NCI-H1694 (cell line): Measurements from ENCODE around the gene IP6K2.

Experiments used
- DNase-seq: peaks from one replicate; lab custom pipeline; 2025; lab: John Stamatoyannopoulos, UW

IP6K2 gene

DNA sequence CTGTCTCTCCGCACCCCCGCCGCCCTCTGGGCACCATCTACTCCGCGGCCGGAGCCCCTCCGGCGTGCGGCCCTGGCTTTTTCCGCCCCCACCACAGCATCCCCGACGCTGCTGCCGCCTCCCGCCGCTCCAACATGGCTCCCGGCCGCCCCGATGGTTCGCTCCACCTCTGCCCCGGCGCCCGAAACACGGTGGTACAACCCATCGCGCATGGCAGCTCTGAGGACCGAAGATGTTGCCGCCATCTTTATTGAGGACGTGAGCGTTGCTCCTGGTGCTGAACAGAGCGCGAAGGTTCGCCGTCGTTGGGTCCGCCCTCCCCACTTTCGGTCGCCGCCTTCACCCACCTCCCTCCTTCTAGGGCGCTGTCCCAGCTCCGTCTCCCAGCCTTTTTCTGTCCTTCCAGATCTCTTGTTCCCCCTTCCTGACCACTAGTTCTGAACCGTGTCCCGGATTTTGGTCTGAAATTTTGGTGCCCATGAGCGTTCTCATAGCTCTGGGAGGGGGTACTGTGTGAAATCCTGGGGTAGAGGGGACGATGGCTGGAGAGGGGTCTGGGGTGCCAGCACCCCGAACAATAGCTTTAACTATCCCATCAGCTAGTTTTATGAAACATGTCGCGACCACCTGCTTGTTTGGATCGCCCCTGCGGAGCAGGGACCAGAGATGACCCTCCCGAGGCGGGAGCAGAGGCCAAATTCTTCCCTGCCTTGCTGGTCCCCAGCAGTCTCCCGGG lies 54.1 kb downstream of the IP6K2 start, which contains the start of gene CELSR3:
Gene CELSR3, minus strand, starts transcription at position 134 of the 736 bp plus-strand sequence. CDS start 252 bp downstream, outside the sequence.
- peak; percentile 55 for DNase-seq

DNA sequence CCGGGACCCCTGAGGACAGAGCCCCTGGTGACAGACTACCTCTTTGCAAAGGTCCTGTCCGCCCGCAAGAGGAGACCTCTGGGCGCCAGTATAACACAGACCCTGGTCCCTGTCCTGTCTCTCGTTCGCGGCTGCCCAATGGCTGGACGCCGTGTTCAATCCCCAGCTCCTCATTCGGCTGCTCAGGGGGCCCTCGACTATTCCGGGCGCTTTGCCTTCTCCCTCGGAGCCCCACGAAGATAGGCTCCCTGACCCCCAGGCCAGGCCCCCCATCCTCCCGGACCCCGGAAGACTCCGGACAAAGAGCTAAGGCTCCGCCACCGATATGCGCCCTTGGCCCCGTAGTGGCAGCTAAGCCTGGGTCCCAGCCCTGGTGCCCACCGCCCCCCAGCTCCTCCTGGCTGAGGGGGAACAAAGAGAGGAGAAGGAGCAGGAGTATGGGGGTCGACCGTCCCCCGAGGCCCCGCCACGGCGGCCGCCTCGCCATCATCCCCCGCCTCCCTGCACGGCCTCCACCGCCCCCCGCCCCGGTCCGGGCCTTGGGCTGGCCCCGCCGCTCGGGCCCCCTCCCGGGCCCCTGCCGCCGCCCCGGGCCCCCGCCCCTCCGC lies 54.8 kb downstream of the IP6K2 start:
- no peak for DNase-seq

DNA sequence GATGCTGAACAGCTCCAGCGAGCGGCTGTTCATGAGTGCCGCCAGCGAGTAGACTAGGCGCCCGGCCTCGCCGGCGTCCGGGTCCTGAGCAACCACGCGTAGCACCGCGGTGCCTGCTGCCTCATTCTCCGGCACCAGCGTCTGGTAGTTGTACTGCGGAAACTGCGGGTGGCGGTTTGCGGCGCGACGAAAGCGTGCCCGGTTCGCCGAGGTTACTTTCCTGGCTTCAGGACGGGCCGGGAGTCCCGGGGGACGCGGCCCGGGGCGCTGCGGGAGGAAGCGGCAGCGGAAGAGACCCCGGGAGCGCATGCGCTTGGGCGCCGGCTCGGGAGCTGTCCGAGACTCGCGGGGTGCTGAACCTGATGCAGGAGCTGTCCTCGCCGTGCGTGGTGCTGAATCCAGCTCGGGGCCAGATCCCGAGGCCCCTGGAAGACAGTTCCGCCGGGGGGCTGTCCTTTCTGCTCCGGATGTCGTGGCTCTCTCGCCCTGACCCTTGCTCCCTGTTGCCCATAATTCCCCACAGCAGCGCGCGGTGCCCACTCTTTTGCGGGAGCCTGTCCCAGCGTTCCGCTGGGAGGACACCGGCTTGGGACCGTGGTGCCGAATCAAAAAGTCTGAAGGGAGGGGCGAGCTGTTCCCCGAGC lies 55.4 kb downstream of the IP6K2 start:
- DNase-seq, result no peak

DNA sequence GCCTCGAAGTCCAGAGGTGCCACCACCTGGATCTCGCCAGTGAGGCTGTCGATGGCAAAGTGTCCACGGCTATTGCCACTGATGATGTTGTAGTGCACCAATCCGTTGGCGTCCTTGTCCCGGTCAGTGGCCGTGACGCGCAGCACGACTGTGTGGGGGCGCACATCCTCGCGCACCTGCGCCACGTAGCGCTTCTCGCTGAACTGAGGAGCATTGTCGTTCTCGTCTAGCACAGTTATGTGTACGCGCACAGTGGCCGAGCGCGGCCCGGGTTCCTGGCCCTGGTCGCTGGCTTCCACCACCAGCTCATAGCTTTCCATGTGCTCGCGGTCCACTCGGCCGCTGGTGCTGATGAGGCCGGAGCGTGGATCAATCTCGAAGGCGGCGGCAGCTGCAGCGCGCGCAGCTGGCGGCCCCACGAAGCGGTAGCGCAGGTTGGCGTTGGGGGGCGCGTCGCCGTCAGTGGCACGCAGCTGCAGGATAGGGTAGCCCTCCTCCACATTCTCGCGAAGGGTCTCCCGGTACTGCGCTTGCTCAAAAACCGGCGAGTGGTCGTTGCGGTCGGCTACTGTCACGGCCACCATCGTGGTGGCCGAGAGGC lies 56.1 kb downstream of the IP6K2 start:
- no peak for DNase-seq

DNA sequence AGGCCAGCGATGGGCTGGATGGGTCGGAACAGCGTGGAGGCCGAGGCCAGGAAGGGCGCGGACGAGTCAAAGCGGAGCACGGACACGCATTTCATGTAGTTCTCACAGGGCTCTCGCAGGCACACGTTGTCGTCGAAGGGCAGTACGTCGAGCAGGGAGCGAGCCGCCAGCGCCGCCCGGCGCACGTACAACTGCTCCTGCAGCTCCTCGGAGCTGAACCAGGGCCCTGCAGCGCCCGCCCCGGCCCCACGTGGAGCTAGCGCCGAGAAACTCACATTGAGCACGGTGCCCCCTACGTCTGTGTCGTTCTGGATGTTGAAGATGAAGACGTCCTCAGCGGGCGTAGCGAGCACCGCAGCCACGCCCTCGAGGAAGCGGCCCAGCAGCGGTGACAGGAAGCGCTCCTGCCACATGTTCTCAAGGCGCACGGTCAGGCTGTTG lies 60.2 kb downstream of the IP6K2 start:
- DNase-seq, result no peak

DNA sequence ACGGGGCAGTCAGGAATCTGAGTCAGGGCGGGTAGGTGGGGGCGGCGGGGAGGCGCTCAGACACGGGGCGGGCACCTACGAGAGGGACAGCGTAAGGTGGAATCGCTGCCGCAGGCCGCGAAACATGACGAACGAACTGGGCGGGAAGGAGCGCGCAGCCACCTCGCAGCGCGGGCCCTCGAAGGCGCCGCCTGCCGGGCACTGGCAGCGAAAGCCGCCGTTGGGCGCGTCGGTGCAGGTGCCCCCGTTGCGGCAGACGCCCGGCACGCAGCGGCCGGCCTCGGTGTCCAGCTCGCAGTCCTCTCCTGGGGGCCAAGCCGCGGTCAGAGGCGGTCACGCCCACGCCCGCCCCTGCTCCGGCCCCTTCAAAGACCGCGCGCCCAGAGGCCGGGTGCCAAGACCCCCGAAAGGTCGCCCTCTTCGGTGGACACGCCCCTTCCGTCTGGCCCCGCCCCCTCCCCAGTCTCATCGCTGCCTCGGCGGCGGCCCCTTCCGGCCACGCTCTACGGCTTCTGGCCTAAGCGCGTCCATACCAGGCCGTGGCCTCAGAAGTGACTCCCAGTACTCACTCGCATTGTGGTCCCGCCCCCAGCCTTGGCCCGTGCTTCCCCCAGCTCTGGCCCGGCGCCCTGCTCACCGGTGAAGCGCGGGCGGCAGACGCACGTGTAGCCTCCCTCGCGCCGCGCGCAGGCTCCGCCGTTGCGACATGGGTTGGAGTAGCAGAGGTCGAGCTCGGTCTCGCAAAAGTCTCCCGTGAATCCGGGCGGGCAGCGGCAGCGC lies 60.8 kb downstream of the IP6K2 start:
- DNase-seq, result no peak

DNA sequence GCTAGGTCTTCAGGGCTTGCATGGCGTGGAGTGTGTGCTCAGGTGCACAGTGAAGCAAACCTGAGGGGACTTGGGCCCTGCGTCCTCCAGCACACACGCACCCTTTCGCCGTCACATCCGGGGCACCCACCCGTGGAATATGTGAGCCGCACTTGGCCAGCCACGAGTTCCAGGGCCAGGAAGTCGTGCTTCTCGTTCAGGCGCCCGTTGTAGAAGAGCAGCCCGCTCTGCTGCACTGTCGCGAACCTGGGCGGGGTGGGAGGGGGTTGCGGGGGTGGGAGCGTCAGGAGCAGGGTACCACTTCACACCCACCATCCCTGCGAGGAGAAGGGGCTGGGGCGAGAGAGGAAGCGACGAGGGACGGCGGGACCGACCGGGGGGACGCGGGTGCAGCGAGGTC lies 61.4 kb downstream of the IP6K2 start:
- DNase-seq, result no peak

DNA sequence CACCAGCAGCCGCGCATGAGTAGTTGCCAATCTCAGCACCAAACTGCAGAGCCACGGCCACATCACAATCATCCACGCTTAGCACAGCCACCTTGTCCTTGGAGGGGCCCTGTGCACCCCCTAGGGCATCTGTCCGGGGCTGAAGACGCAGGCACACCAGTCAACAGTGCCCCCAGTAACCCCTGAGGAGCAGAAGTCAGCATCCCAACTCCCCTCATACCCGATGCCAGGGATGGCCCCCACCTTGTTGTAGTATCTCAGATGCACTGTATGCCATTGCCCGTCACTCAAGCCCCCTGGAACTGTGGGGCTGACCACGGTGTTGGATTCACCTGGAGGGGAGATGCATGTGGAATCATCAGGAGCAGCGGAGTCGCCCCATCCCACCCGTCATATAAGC lies 62.0 kb downstream of the IP6K2 start:
- DNase-seq, result no peak

DNA sequence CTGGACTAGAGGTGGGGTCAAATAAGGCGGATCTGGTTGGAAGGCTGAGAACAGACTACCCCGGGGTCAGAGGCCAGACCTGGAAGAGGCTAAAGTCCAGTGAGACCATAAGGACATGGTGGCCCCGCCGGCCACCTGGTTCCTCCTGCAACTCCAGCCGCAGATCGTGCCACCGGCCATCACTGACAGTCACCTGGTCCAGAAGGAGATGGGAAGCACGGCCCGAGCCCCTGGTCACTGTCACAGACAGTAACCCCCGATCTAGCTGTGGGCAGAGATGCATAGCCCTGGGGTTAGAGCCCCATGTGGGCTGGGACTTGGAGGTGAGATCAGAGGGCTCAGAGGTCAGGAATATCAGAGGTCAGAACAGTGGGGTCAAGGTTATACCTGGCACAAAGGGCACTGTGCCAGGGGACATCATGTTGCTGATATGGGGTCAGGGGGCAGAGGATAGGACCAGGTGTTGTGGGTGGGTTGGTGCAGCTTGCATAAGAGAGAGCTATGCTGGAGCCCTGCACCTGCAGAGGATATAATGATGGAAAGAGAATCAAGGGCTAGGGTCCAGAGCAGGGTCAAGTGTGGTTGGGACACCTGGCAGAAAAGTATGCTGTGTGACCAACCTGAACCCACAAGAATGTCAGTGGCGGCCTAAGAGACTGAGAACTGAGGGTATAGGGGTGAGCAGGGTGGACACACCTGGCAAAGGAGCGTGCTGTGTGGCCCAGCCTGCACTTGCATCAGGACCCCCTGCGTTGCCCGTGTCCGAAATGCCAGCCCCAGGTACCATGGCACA lies 63.9 kb downstream of the IP6K2 start:
- DNase-seq, result no peak

DNA sequence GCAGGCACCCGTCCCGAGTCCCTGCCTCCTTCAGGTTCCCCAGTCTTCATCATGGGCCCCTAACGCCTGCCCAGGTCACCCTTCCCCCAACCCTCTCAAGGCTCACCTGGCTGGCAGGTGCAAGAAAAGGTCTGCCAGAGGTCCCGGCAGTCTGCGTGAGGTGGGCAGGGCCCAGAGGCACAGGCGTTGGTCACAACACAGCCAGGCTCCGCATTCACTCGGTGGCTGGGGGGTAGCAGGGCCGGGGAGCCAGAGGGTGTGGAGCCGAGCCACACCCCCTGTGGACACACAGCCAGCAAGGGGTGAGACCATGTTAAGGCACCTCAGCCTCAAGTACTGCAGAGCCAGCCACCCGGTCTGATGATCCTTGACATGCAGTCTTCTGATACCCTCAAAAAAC lies 65.2 kb downstream of the IP6K2 start:
- no peak for DNase-seq

DNA sequence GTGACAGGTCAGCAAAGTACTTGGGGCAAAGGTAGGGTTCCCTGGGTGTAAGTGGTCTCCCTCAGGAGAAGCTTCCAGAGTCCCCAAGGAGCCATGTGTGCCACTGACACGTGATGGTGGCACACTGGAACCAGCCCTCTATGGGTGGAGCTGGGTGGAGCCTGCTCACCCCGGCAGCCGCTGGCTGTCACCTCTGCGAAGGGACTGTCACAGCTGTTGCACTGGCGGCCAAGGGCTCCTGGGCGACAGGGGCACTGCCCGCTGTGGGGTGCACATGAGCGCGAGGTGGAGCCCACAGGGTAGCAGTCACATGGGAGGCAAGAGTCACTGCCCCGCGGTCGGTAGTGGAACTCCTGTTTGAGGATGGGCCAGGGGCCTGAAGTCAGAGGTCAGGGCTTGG lies 66.3 kb downstream of the IP6K2 start:
- DNase-seq, result no peak

DNA sequence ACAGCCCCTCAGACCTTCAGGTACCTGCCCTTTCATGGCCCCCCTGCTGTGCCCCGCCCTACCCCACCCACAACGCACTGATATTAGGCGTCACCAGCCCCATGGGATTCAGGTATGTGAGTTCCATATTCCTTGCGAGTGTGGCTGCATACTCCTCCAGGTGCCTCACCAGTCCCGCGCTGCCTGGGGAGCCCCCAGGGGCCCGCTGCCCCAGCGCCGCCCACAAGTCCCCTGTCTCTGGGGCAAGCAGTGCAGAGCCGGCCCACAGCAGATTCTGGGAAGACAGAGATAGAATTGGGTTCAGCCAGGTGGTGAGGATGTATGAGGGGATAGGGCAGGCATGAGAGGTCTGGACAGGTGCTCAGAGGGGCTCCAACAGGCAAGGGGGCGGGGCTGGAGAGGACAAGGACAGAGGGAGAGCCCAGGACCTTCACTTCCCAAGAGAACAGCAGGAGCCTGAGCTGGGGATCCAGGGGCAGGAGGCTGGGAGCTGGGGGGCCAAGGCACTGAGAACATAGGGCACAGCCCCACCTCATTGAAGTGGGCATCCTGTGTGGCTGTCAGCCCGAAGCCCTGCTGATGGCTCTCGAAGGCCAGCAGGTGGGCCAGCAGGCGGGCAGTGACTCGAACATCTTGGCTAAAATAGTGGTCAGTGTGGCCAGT lies 68.7 kb downstream of the IP6K2 start:
- no peak for DNase-seq

DNA sequence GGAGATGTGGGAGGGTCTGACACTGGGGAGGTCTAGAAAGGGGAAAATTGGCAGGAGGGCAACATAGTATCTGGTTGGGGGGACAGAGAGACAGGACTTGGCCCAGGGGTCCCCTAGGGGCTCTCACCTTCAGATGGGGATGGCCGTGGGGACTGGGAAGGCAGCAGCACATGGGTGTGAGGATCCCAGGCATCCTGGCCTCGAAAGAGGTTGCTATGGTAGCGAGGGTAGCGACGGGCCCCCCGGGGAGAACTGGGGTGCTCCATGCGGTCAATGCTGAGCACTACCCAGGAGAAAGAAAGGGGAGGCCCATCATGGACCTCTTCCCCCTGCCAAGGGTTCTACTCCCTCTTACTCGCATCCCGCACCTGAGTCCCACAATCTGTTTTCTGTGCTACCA lies 69.3 kb downstream of the IP6K2 start:
- DNase-seq, result no peak

DNA sequence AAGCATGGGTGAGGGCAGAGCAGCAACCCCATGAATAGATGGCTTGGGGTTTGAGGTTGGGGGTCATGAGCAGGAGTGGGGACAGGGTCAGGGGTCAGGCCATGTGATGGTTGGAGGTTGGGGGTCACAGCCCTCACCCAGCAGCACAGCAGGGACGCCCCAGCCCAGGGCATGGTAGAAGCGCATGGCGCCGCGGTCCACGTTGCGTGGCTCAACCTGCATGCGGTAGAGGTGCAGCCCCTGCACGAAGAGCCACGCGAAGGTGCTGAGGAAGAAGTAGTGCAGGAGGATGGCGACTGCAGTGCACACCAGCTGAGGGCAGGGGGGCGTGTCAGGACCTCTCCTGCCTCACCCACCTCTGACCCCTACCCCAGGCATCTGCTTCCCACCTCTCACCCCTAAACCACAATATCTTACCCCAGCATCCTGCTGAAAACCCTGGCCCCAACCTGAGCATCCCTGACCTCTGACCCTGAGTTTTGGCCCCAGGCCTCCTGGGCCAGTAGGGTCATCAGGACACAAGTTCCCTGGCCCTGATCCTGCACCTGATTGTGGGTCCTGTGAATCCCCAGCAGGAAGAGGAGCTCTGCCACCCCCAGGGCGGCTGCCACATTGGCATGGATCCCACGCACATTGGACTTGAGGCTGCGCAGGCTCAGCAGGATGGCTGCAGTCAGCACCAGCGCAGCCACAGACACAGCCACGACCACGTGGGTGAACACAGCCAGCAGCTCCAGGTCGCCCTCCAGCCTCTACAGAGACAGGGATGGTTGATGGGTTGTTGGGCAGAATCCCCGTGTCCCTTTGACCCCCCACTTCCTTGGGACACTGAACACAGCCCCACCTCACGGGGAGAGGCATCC lies 71.9 kb downstream of the IP6K2 start:
- no peak for DNase-seq

DNA sequence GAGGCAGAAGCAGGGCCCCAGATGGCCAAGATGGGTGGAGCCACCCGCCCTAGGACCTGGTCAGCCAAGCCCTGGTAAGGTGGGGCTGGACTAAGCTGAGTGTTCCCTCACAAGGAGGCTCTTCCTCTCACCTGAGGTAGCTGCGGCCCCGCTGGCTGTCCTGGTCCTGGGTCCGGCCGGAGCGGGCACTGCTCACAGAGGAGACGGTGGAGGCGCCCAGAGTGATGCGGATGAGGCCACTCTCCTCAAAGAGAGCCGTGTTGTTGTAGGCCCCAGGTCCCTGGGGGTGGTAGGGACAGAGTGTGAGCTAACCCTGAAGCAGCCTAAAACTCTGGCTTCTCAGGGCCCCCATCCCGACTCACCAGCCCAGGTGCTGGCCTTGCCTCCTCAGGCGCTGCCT lies 74.4 kb downstream of the IP6K2 start:
- DNase-seq, result no peak

DNA sequence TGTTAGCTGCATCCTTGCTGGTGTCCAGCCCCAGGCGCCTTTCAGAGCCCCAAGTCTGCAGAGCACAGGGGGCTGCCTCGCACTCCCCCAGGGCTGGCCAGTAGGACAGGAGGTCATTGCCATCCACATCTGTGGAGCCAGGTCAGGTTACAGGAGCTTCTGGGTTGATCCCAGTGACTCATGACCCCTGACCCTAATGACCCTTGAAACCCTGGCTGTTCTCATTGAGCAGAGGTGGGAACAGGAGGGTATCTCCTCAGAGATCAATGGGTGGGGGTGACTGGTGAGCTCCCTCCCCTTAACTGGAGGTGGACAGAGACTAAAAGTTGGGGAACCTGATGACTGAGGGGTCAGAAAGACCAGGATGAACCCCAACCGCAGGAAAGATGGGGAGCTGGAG lies 75.6 kb downstream of the IP6K2 start:
- no peak for DNase-seq

DNA sequence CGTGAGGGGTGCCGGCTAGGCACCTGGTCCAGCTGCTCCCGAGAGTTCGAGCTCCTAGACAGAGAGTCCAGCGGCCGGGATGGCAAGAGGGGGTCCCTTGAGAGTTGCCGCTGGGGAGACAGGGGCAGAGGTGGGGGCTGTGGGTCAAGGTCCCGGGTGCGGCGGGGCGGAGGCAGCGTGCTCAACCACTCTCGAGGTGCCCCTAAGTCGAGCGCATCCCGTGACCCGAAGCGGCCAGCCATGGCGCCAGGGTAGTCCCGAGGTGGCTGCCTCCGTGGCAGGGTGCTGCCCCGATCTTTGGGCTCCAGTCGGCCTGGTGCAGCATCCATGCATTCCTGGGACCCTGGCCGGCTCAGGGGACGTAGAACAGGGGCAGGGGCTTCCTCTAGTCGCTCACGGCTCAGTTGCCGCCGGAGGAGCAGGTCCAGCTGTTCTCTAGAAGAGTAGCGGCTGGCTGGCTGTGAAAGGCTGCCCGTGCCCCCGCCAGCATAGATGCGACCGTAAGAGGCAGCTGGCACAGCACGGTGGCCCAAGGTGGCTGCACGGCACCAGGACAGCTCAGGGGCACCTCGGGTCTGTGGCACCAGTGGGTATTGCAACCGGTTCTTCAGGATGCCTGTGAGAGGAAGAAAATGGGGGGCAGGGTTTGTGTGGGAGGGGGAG lies 76.9 kb downstream of the IP6K2 start:
- DNase-seq, result no peak
